Measurements from ENCODE around the gene SAP25. TPM values are rescaled to one million over a fixed set of nuclear protein-coding genes. Genes with fewer than 3 reads are reported as not detected.
"Not testable (repeated sequence)": the region's sequence is repeated elsewhere in the genome, so short reads cannot be mapped to it uniquely, and the experiment has no call there.

The SAP25 gene
- total and polyA plus RNA-seq, 10 donors = 11.0 to 75.6 (median 25.1) TPM

GRCh38 chr7:100553032-100553431 is 20.7 kb downstream of the SAP25 start:
- DNase-seq = no peak
- H3K27me3 ChIP-seq (replicated peaks in 1 of 7) = no peaks in the 10 kb centered on the region
- WGBS, 5 donors = 96 to 100% (median 97%) methylated on average over 3 of the region's 3 CpGs
- H3K36me3 ChIP-seq = peaks cover 0 to 84% (median 37%) of the 10 kb centered on the region in 6 donors
- no peak overlapping the region for H3K4me3 ChIP-seq
- intact Hi-C loops (cut with DNase I; ENCODE audit: low total_unique reads) = no loop called here
- no peaks in the 10 kb centered on the region for H3K9me3 ChIP-seq
- H3K4me1 ChIP-seq = peaks cover 21 to 34% (median 26%) of the 10 kb centered on the region in 6 donors
- H3K27ac ChIP-seq = peak overlapping the region in 1 of 8 donors; percentile 6
- TF ChIP-seq CTCF (IDR thresholded peaks at IDR 0.05 in 8 of 11, conservative IDR thresholded peaks at IDR 0.05 in 3 of 11) (no peak), POLR2A (IDR thresholded peaks at IDR 0.05) (no peak), POLR2AphosphoS5 (IDR thresholded peaks at IDR 0.05) (no peak)

- Histone ChIP-seq H3K36me3 (peaks cover 0 to 79% (median 37%) of the 10 kb centered on the region in 6 donors), H3K27me3 (replicated peaks in 1 of 7) (no peaks in the 10 kb centered on the region), H3K9me3 (no peaks in the 10 kb centered on the region), H3K4me3 (no peak overlapping the region), H3K27ac (peak overlapping the region in 1 of 8 donors; percentile 6), H3K4me1 (peaks cover 26 to 39% (median 31%) of the 10 kb centered on the region in 6 donors)
- intact Hi-C loops (cut with DNase I; ENCODE audit: low total_unique reads) = no loop called here
- TF ChIP-seq POLR2A (IDR thresholded peaks at IDR 0.05) (no peak), POLR2AphosphoS5 (IDR thresholded peaks at IDR 0.05) (no peak), CTCF (IDR thresholded peaks at IDR 0.05 in 8 of 11, conservative IDR thresholded peaks at IDR 0.05 in 3 of 11) (no peak)
- WGBS, 5 donors = 94 to 100% (median 99%) methylated on average over 2 of the region's 2 CpGs
- no peak for DNase-seq
These were observed 21.2 kb downstream of the SAP25 start for GRCh38 chr7:100552532-100552931.

GRCh38 chr7:100548446-100548845 is 25.3 kb downstream of the SAP25 start:
- intact Hi-C loops (cut with DNase I; ENCODE audit: low total_unique reads); H3K27me3 ChIP-seq (replicated peaks in 1 of 7); DNase-seq; H3K4me3 ChIP-seq; H3K9me3 ChIP-seq: not testable (repeated sequence)
- peaks cover 0 to 41% (median 13%) of the 10 kb centered on the region in 6 donors for H3K36me3 ChIP-seq
- 68 to 87% (median 73%) methylated on average over 5 of the region's 5 CpGs for WGBS, 5 donors
- peaks cover 62 to 80% (median 72%) of the 10 kb centered on the region in 6 donors for H3K4me1 ChIP-seq
- peak overlapping the region; percentile 74 to 93 (median 86) for H3K27ac ChIP-seq

GRCh38 chr7:100547872-100548271 is 25.8 kb downstream of the SAP25 start:
- no peak for DNase-seq
- H3K4me1 ChIP-seq = peaks cover 63 to 86% (median 76%) of the 10 kb centered on the region in 6 donors
- H3K36me3 ChIP-seq = peaks cover 0 to 35% (median 7%) of the 10 kb centered on the region in 6 donors
- 3 to 30% (median 11%) methylated on average over 2 of the region's 2 CpGs for WGBS, 5 donors
- TF ChIP-seq POLR2A (IDR thresholded peaks at IDR 0.05) (no peak), CTCF (IDR thresholded peaks at IDR 0.05 in 8 of 11, conservative IDR thresholded peaks at IDR 0.05 in 3 of 11) (peak in 5 of 11 experiments; percentile 12 to 41 (median 27)), POLR2AphosphoS5 (IDR thresholded peaks at IDR 0.05) (peak in 1 of 3 donors; percentile 80)
- H3K4me3 ChIP-seq = no peak overlapping the region
- no peaks in the 10 kb centered on the region for H3K9me3 ChIP-seq
- H3K27me3 ChIP-seq (replicated peaks in 1 of 7) = no peaks in the 10 kb centered on the region
- intact Hi-C loops (cut with DNase I; ENCODE audit: low total_unique reads) = no loop called here
- H3K27ac ChIP-seq = peak overlapping the region; percentile 74 to 93 (median 86)
